ENCODE measurements around the gene FBXW5. TPM values are rescaled to one million over a fixed set of nuclear protein-coding genes. Genes with fewer than 3 reads are reported as not detected.
A peak's percentile ranks its signal among the peaks of the same experiment; 100 is the strongest.

Gene FBXW5
- total RNA-seq, 1 experiment from 2014 or later, result 62.2 TPM

DNA sequence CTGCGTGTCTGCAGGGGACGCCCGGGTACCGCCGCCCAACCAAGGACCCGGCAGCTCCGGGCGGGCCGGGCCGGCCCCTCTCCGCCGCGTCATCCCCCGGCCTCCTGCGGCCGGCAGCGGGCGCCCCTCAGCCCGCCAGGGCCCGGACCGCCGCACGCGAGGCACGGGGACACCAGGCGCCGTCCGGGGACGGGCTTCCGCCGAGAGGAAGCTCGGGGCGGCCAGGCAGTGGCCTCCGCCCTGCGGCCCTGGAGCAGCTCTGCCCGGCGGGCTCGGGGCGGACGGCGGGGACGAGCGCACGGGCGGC lies 373 bp downstream of the FBXW5 start:
- Histone ChIP-seq H3K23ac (ENCODE audit: insufficient read length, low read depth, low read length) (no peak overlapping the region), H3K4ac (ENCODE audit: low read depth, low read length) (no peak overlapping the region), H2BK120ac (ENCODE audit: low read depth, low read length, poor library complexity, severe bottlenecking) (no peak overlapping the region), H3K27ac (ENCODE audit: insufficient read length, low read depth, low read length) (no peak overlapping the region), H3K9me3 (ENCODE audit: control insufficient read depth, low read depth, low read length) (no peaks in the 10 kb centered on the region), H2BK15ac (ENCODE audit: low read depth, low read length) (no peak overlapping the region), H3K4me2 (ENCODE audit: insufficient read depth, insufficient read length, low read length) (peak overlapping the region; percentile 60), H2BK5ac (ENCODE audit: insufficient read length, low read length) (no peak overlapping the region), H3K79me2 (ENCODE audit: insufficient read depth, low read length) (no peaks in the 10 kb centered on the region), H2AK5ac (ENCODE audit: insufficient read length, low read length) (no peak overlapping the region), H3K4me1 (ENCODE audit: insufficient read depth, low read length) (no peaks in the 10 kb centered on the region), H4K8ac (replicated peaks; ENCODE audit: insufficient read length, low read depth, low read length) (no peak overlapping the region), H2BK12ac (ENCODE audit: insufficient read length, low read depth, low read length) (no peak overlapping the region), H2BK20ac (ENCODE audit: low read depth, low read length, poor library complexity, severe bottlenecking) (no peak overlapping the region), H4K91ac (ENCODE audit: insufficient read length, low read depth, low read length) (no peak overlapping the region), H4K20me1 (ENCODE audit: control insufficient read depth, insufficient read depth, insufficient read length) (no peaks in the 10 kb centered on the region), H3K23me2 (ENCODE audit: insufficient read length, low read depth, low read length, poor library complexity, severe bottlenecking) (peaks cover 3% of the 10 kb centered on the region), H3K56ac (ENCODE audit: insufficient read length, low read depth, low read length) (no peak overlapping the region), H2AFZ (ENCODE audit: low read length) (no peak overlapping the region), H4K5ac (ENCODE audit: insufficient read length, low read depth, low read length) (no peak overlapping the region), H3T11ph (ENCODE audit: low read length) (no peak overlapping the region), H3K14ac (ENCODE audit: insufficient read depth, low read length) (no peak overlapping the region), H3K27me3 (ENCODE audit: insufficient read depth, low read length) (no peaks in the 10 kb centered on the region), H3K79me1 (ENCODE audit: insufficient read depth, low read depth, low read length, poor library complexity, severe bottlenecking) (no peaks in the 10 kb centered on the region), H3K9ac (ENCODE audit: extremely low read depth, insufficient read length, low read length) (no peak overlapping the region), H3K18ac (ENCODE audit: insufficient read length, low read depth, low read length) (no peak overlapping the region)
- peaks cover 2 to 33% (median 28%) of the 10 kb centered on the region in 3 experiments; a peak in 5 of 7 replicates for H3K36me3 Mint-ChIP-seq (ENCODE audit: insufficient read depth in 1 of 3, low read depth in 3 of 3)
- WGBS (ENCODE audit: extremely low coverage, insufficient read length, low lambda C conversion rate), result no CpG with 5 or more reads among the region's 45 CpGs
- TF ChIP-seq, protein P1, sequence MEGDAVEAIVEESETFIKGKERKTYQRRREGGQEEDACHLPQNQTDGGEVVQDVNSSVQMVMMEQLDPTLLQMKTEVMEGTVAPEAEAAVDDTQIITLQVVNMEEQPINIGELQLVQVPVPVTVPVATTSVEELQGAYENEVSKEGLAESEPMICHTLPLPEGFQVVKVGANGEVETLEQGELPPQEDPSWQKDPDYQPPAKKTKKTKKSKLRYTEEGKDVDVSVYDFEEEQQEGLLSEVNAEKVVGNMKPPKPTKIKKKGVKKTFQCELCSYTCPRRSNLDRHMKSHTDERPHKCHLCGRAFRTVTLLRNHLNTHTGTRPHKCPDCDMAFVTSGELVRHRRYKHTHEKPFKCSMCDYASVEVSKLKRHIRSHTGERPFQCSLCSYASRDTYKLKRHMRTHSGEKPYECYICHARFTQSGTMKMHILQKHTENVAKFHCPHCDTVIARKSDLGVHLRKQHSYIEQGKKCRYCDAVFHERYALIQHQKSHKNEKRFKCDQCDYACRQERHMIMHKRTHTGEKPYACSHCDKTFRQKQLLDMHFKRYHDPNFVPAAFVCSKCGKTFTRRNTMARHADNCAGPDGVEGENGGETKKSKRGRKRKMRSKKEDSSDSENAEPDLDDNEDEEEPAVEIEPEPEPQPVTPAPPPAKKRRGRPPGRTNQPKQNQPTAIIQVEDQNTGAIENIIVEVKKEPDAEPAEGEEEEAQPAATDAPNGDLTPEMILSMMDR (conservative IDR thresholded peaks at IDR 0.05), result no peak
- H3K27ac Mint-ChIP-seq, result no peak overlapping the region
- no peaks in the 10 kb centered on the region for H3K9me3 Mint-ChIP-seq
- peak overlapping the region; percentile 68 to 82 for H3K4me3 Mint-ChIP-seq
- peaks cover 3% of the 10 kb centered on the region; the same call in 1 of the 2 replicates for H3K27me3 Mint-ChIP-seq (ENCODE audit: low read depth)
- peaks cover 10 to 18% of the 10 kb centered on the region in 2 experiments for H3K4me1 Mint-ChIP-seq
- DNase-seq, result no peak
